ENCODE results near the gene B9D2. TPM values are rescaled to one million over a fixed set of nuclear protein-coding genes. Genes with fewer than 3 reads are reported as not detected.
"Not testable (repeated sequence)": the region's sequence is repeated elsewhere in the genome, so short reads cannot be mapped to it uniquely, and the experiment has no call there.

Gene B9D2
- total RNA-seq, 6 experiments from 2014 or later = 4.9 to 6.8 (median 6.3) TPM

GRCh38 chr19:41352609-41353465 lies 11.1 kb downstream of the B9D2 start:
- H3K9me3 Mint-ChIP-seq = no peaks in the 10 kb centered on the region
- peaks cover 30% of the 10 kb centered on the region for H3K4me1 Mint-ChIP-seq (ENCODE audit: low read depth)
- TF ChIP-seq CTCF (IDR thresholded peaks at IDR 0.05) = peak; percentile 79
- DNase-seq = peak; percentile 33
- H3K27ac Mint-ChIP-seq = peak overlapping the region; percentile 79
- peak overlapping the region; percentile 99 for H3K4me3 Mint-ChIP-seq
- H3K36me3 Mint-ChIP-seq (ENCODE audit: low read depth) = peaks cover 5% of the 10 kb centered on the region
- no peaks in the 10 kb centered on the region for H3K27me3 Mint-ChIP-seq (ENCODE audit: insufficient read depth)

DNA sequence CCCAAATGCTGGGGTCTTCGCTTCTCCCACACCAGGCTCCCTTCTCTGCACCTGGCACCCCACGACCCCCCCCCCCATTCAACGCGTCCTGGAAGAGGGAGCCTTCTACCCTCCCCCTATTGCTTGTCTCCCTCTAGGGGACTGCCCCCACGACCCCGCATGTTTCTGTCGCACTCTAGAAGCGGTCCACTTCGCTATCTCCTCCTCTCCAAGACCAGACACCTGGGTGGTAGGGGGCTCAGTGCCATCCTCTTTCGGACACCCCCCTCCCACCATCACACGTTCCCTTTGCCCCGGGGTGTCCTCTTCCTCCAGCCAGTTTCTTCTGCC lies 11.7 kb downstream of the B9D2 start:
- peak overlapping the region; percentile 74 for H3K27ac Mint-ChIP-seq
- H3K27me3 Mint-ChIP-seq (ENCODE audit: insufficient read depth) = no peaks in the 10 kb centered on the region

GRCh38 chr19:41351339-41352245 lies 12.4 kb downstream of the B9D2 start:
- no peak for TF ChIP-seq CTCF (IDR thresholded peaks at IDR 0.05)
- H3K27ac Mint-ChIP-seq = peak overlapping the region; percentile 77
- peaks cover 30% of the 10 kb centered on the region for H3K4me1 Mint-ChIP-seq (ENCODE audit: low read depth)
- peaks cover 5% of the 10 kb centered on the region for H3K36me3 Mint-ChIP-seq (ENCODE audit: low read depth)
- DNase-seq = no peak
- H3K4me3 Mint-ChIP-seq = peak overlapping the region; percentile 99
- no peaks in the 10 kb centered on the region for H3K9me3 Mint-ChIP-seq
- no peaks in the 10 kb centered on the region for H3K27me3 Mint-ChIP-seq (ENCODE audit: insufficient read depth)

More for the DNA sequence above, 11.7 kb downstream of the B9D2 start:
- Mint-ChIP-seq H3K36me3 (ENCODE audit: low read depth) (peaks cover 5% of the 10 kb centered on the region), H3K4me1 (ENCODE audit: low read depth) (peaks cover 30% of the 10 kb centered on the region), H3K4me3 (peak overlapping the region; percentile 99), H3K9me3 (no peaks in the 10 kb centered on the region)
- DNase-seq = no peak
- TF ChIP-seq CTCF (IDR thresholded peaks at IDR 0.05) = no peak

DNA sequence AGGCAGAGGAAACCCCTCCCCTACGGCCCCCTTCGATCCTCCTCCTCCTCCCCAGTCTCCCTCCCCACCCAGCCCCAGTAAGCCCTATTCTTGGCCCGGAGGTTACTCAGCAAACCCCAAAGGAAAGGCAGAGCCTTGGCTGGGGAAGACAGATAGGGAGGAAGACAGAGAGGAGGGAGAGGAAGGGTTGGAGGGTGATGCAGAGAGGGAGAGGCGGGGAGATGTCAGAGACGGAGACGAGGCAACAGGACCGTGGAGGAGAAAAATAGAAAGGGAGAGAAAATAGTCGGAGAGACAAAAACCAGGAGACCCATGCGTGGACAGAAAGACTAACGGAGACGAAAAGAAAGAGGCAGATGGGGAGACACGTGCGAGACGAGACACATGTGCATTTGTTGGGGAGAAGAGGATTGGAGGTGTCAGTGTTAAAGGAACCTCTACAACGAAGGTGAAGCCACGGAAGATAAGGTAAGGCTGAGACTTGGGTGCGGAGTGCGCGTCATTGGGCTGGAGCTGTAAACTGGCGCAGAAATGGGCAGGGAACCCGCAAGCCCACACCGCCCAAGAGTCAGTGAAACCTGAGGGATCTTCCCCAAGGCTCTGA lies 13.1 kb downstream of the B9D2 start:
- H3K4me1 Mint-ChIP-seq (ENCODE audit: low read depth) = peaks cover 30% of the 10 kb centered on the region
- peak overlapping the region; percentile 77 for H3K27ac Mint-ChIP-seq
- no peak for TF ChIP-seq CTCF (IDR thresholded peaks at IDR 0.05)
- peaks cover 5% of the 10 kb centered on the region for H3K36me3 Mint-ChIP-seq (ENCODE audit: low read depth)
- peak overlapping the region; percentile 99 for H3K4me3 Mint-ChIP-seq
- H3K27me3 Mint-ChIP-seq (ENCODE audit: insufficient read depth) = no peaks in the 10 kb centered on the region
- H3K9me3 Mint-ChIP-seq = no peaks in the 10 kb centered on the region
- DNase-seq = no peak

GRCh38 chr19:41346916-41347315 lies 17.0 kb downstream of the B9D2 start:
- Mint-ChIP-seq H3K4me1 (ENCODE audit: low read depth) (peaks cover 24% of the 10 kb centered on the region), H3K36me3 (ENCODE audit: low read depth) (peaks cover 13% of the 10 kb centered on the region)
- not testable (repeated sequence) for H3K27ac Mint-ChIP-seq; H3K4me3 Mint-ChIP-seq; H3K27me3 Mint-ChIP-seq (ENCODE audit: insufficient read depth); H3K9me3 Mint-ChIP-seq; DNase-seq

Measured in HFFc6 (cell line).